PC-3 (cell line): ENCODE results near the gene ABCC12. TPM values are rescaled to one million over a fixed set of nuclear protein-coding genes. Genes with fewer than 3 reads are reported as not detected.
A peak's percentile ranks its signal among the peaks of the same experiment; 100 is the strongest.

Experiments used
- ATAC-seq: fragments of 200-7000 bp; cut with Tn5 transposase; 2 replicates; pipeline ENCODE4 v1.9.1; 2020; ENCODE audit warnings: mild to moderate bottlenecking, moderate library complexity
- BruUV-seq: library from RNA; stranded (reverse); fragments of 400-500 nt; replicated peaks from 2 replicates; lab custom pipeline; 2021; lab: Mats Ljungman, UMichigan
- CTCF ChIA-PET: fragments of 300-600 bp; sonication (Branson Sonifier 250); formaldehyde crosslinking; loops from one replicate; lab custom pipeline; 2022; ENCODE audit warnings: antibody characterized with exemption; lab: Charles Lee
- POLR2A ChIA-PET: fragments of 300-600 bp; sonication (Branson Sonifier 250); formaldehyde crosslinking; loops from one replicate; lab custom pipeline; 2022; ENCODE audit warnings: antibody characterized with exemption; ENCODE audit not compliant: unreplicated experiment; lab: Charles Lee
- DNase-seq: peaks from one replicate; pipeline ENCODE4 v3.0.0-alpha.2; 2015
- H2AFZ ChIP-seq: fragments of 300-600 bp; sonication (generic); 2 replicates; pipeline ENCODE4 v1.6.0; 2016; ENCODE audit warnings: antibody characterized with exemption, low read length
- H3F3A ChIP-seq: fragments of 300-600 bp; sonication (generic); one replicate; pipeline ENCODE4 v1.6.0; 2017; ENCODE audit warnings: antibody characterized with exemption, low read length, control low read depth, mild to moderate bottlenecking; ENCODE audit not compliant: unreplicated experiment
- H3K27ac ChIP-seq: fragments of 300-600 bp; sonication (generic); 2 replicates; pipeline ENCODE4 v1.5.1; 2016; ENCODE audit warnings: mild to moderate bottlenecking, low read length
- H3K27me3 ChIP-seq: fragments of 300-600 bp; sonication (generic); 2 replicates; pipeline ENCODE4 v1.6.1; 2016; ENCODE audit warnings: low read length, mixed read lengths
- H3K36me3 ChIP-seq: fragments of 300-600 bp; sonication (generic); 2 replicates; pipeline ENCODE4 v1.6.1; 2016; ENCODE audit warnings: low read depth, mixed run types, low read length, mixed read lengths
- H3K4me1 ChIP-seq: fragments of 300-600 bp; sonication (generic); 2 replicates; pipeline ENCODE4 v1.5.1; 2016; ENCODE audit warnings: low read length; ENCODE audit not compliant: insufficient read depth
- H3K4me2 ChIP-seq: fragments of 300-600 bp; sonication (generic); 2 replicates; pipeline ENCODE4 v1.6.0; 2016; ENCODE audit warnings: low read length
- H3K4me3 ChIP-seq: fragments of 300-600 bp; sonication (generic); 2 replicates; pipeline ENCODE4 v1.5.1; 2016; ENCODE audit warnings: mild to moderate bottlenecking, low read length, mixed read lengths
- H3K79me2 ChIP-seq: fragments of 300-600 bp; sonication (generic); 2 replicates; pipeline ENCODE4 v1.6.1; 2017; ENCODE audit warnings: low read length, mixed read lengths
- H3K9ac ChIP-seq: fragments of 300-600 bp; sonication (generic); 2 replicates; pipeline ENCODE4 v1.6.0; 2016; ENCODE audit warnings: mild to moderate bottlenecking, low read length
- H3K9me2 ChIP-seq: fragments of 300-600 bp; sonication (generic); replicated peaks from 2 replicates; pipeline ENCODE4 v1.6.1; 2016; ENCODE audit warnings: mixed run types, low read length, mixed read lengths
- H3K9me3 ChIP-seq: fragments of 300-600 bp; sonication (generic); 2 replicates; pipeline ENCODE4 v1.6.1; 2016; ENCODE audit warnings: low read length, mixed read lengths
- H4K20me1 ChIP-seq: fragments of 300-600 bp; sonication (generic); 2 replicates; pipeline ENCODE4 v1.6.1; 2016; ENCODE audit warnings: low read length, mixed read lengths
- EZH2 ChIP-seq: fragments of 300-600 bp; sonication (generic); IDR thresholded peaks from one replicate; pipeline ENCODE4 v1.6.1; 2017; ENCODE audit warnings: antibody characterized with exemption, mild to moderate bottlenecking, low read length; ENCODE audit not compliant: unreplicated experiment
- EZH2phosphoT487 ChIP-seq: fragments of 300-600 bp; sonication (generic); IDR thresholded peaks from 2 replicates; pipeline ENCODE4 v1.6.1; 2018; ENCODE audit warnings: mild to moderate bottlenecking, antibody characterized with exemption, low read length, borderline replicate concordance
- intact Hi-C: fragments of 100-400 bp; cut with micrococcal nuclease; formaldehyde crosslinking; loops from 2 replicates; pipeline ENCODE4 v1.9.0; 2023
- total RNA-seq: library from RNA; depleted of rRNA; stranded (reverse); fragments of >200 nt; gene quantifications from 2 replicates; pipeline ENCODE4 v1.2.3, GENCODE V29; 2014
- TF ChIP-seq, protein P1 (sequence below): fragments of 300-600 bp; sonication (generic); conservative IDR thresholded peaks from 2 replicates; pipeline ENCODE4 v1.5.1; 2017; ENCODE audit warnings: antibody characterized with exemption, low read depth, mild to moderate bottlenecking, low read length

ABCC12 gene
- total RNA-seq, 1 experiment from 2014 or later = not detected

DNA sequence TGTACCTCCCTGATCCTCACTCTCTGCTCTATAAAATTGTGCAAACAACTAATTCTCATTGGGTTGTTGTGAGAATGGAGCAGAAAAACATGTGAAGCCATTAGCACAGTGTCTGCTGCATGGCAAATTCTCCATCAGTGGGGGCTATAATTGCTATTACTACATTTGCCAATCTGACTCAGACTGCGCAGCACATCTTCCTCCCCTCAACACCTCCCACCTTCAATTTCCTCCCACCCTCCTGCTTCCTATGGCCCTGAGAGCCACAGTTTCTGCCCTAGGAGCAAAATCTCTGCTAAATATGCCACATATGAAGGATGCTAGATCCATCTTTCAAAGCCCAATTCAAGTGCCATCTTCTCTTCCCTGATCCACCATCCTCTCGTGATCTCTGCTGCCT lies 37.0 kb downstream of the ABCC12 start:
- intact Hi-C loops = no loop called here
- no peak overlapping the region for H3K4me2 ChIP-seq
- ChIA-PET CTCF (interaction anchor here (0.6 kb wide), 1 partner anchor 33 kb away, joined by 3 read pairs; no protein-coding TSS in a partner anchor), POLR2A (no interaction called here)
- no peak for DNase-seq
- H3K9ac ChIP-seq = no peak overlapping the region
- no peaks in the 10 kb centered on the region for H3K36me3 ChIP-seq
- peaks cover 19% of the 10 kb centered on the region for H3K4me1 ChIP-seq
- H3K27ac ChIP-seq = no peak overlapping the region
- TF ChIP-seq EZH2phosphoT487 = no peak
- no peak for TF ChIP-seq EZH2
- TF ChIP-seq, protein P1, sequence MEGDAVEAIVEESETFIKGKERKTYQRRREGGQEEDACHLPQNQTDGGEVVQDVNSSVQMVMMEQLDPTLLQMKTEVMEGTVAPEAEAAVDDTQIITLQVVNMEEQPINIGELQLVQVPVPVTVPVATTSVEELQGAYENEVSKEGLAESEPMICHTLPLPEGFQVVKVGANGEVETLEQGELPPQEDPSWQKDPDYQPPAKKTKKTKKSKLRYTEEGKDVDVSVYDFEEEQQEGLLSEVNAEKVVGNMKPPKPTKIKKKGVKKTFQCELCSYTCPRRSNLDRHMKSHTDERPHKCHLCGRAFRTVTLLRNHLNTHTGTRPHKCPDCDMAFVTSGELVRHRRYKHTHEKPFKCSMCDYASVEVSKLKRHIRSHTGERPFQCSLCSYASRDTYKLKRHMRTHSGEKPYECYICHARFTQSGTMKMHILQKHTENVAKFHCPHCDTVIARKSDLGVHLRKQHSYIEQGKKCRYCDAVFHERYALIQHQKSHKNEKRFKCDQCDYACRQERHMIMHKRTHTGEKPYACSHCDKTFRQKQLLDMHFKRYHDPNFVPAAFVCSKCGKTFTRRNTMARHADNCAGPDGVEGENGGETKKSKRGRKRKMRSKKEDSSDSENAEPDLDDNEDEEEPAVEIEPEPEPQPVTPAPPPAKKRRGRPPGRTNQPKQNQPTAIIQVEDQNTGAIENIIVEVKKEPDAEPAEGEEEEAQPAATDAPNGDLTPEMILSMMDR = no peak
- ATAC-seq = no peak
- no peak overlapping the region for H2AFZ ChIP-seq
- no peaks in the 10 kb centered on the region for H3F3A ChIP-seq
- BruUV-seq = no TSS peak
- no peaks in the 10 kb centered on the region for H3K9me3 ChIP-seq
- no peaks in the 10 kb centered on the region for H3K79me2 ChIP-seq
- H4K20me1 ChIP-seq = no peaks in the 10 kb centered on the region
- no peaks in the 10 kb centered on the region for H3K27me3 ChIP-seq
- no peak overlapping the region for H3K4me3 ChIP-seq
- H3K9me2 ChIP-seq = no peaks in the 10 kb centered on the region

DNA sequence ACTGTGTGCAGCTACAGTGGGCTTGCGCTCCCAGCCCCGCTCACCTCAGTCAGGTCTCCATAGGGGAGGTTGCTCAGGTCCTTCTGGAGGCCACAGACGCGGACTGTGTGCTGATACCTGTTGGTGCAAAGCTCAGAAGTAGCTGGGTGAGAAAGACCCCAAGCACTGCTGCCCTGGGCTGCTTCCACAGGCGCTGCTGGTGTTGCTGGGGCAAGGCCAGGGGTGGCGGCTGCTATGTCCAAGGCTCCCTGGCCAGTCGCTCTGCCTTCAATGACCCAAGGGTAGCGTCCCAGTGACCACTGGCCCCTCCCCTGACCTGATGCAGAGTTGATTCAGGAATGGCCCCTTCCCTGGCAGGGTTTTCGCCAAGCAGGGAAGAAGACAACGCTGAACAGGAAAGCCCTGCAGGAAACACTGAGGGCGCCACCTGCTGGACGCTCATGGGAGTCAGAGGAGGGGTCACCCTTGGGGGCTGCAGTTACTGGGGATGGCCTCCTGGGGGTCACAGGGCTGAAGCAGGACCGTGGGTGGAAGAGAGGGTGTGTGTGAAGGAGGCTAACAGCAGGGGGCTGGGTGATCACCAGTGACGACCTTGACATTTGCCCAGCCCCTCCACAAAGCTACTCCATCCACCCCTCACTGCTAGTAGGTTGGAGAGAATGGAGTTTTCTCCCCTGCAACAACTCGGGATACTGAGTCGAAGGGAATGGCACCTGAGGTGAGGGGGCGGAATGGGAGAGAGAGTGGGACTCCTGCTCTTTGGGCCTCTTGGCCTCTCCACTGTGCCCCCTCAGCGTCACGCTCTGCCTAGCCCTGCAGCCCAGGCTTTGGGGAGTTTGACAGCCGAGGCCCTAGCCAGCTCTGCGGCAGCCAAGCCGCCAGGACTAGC lies 38.3 kb downstream of the ABCC12 start:
- Histone ChIP-seq H3K4me3 (no peak overlapping the region), H2AFZ (no peak overlapping the region), H3K9me3 (no peaks in the 10 kb centered on the region), H3F3A (no peaks in the 10 kb centered on the region), H3K27me3 (no peaks in the 10 kb centered on the region), H3K27ac (no peak overlapping the region), H3K79me2 (no peaks in the 10 kb centered on the region), H3K9ac (no peak overlapping the region), H3K4me1 (peaks cover 7% of the 10 kb centered on the region), H3K36me3 (no peaks in the 10 kb centered on the region), H3K4me2 (no peak overlapping the region), H4K20me1 (no peaks in the 10 kb centered on the region), H3K9me2 (no peaks in the 10 kb centered on the region)
- intact Hi-C loops = no loop called here
- TF ChIP-seq EZH2phosphoT487 (no peak), EZH2 (no peak)
- TF ChIP-seq, protein P1 = peak; percentile 85
- ATAC-seq = peak; percentile 43; the same call in 1 of the 2 replicates
- ChIA-PET CTCF (no interaction called here), POLR2A (no interaction called here)
- DNase-seq = peak; percentile 56
- no TSS peak for BruUV-seq

DNA sequence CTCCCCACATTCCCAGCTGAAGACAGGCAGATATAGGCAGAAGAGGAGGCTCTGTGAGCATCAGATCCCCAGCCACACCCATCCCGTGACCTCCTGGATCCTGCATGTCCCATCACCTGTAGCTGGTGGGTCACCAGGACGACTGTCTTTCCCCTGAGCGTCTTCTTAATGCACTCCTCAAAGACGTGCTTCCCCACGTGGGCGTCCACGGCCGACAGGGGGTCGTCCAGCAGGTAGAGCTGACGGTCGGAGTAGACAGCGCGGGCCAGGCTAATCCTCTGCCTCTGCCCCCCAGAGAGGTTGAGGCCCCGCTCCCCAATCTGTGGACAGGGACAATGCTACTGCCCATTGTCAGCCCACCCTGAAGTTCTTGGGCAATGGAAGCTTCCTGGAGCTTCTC lies 40.5 kb downstream of the ABCC12 start:
- Histone ChIP-seq H3K79me2 (no peaks in the 10 kb centered on the region), H3K9ac (no peak overlapping the region), H3K27me3 (no peaks in the 10 kb centered on the region), H3K27ac (no peak overlapping the region), H3F3A (no peaks in the 10 kb centered on the region), H3K4me2 (no peak overlapping the region), H4K20me1 (no peaks in the 10 kb centered on the region), H3K36me3 (no peaks in the 10 kb centered on the region), H2AFZ (no peak overlapping the region), H3K4me3 (no peak overlapping the region), H3K4me1 (no peaks in the 10 kb centered on the region), H3K9me2 (no peaks in the 10 kb centered on the region), H3K9me3 (no peaks in the 10 kb centered on the region)
- ChIA-PET CTCF (no interaction called here), POLR2A (no interaction called here)
- intact Hi-C loops = no loop called here
- ATAC-seq = no peak
- BruUV-seq = no TSS peak
- TF ChIP-seq, protein P1 = no peak
- TF ChIP-seq EZH2 (no peak), EZH2phosphoT487 (no peak)
- DNase-seq = no peak
